Suprapubic skin (tissue), 4 donors: ENCODE results near the gene TIGIT. TPM values are rescaled to one million over a fixed set of nuclear protein-coding genes. Genes with fewer than 3 reads are reported as not detected.

ENCODE experiments used
- DNase-seq, 2 donors: peaks; one replicate each; pipeline ENCODE4 v3.0.0-alpha.2; 2019; ENCODE audit warnings: low spot score in 2 of 2
- H3K27ac ChIP-seq: fragments of 200-600 bp; sonication (generic); one replicate; pipeline ENCODE4 v1.5.1; 2019
- H3K27me3 ChIP-seq: fragments of 200-600 bp; sonication (generic); one replicate; pipeline ENCODE4 v1.5.1; 2019
- H3K36me3 ChIP-seq: fragments of 200-600 bp; sonication (generic); one replicate; pipeline ENCODE4 v1.5.1; 2019
- H3K4me1 ChIP-seq: fragments of 200-600 bp; sonication (generic); one replicate; pipeline ENCODE4 v1.5.1; 2019
- H3K4me3 ChIP-seq: fragments of 200-600 bp; sonication (generic); one replicate; pipeline ENCODE4 v1.5.1; 2019; ENCODE audit warnings: mild to moderate bottlenecking
- H3K9me3 ChIP-seq: fragments of 200-600 bp; sonication (generic); one replicate; pipeline ENCODE4 v1.5.1; 2019
- CTCF ChIP-seq, 2 donors: fragments of 200-600 bp in 1 of 2; fragments of 450-650 bp in 1 of 2; sonication (generic) in 1 of 2; IDR thresholded peaks; one replicate each; pipeline ENCODE4 v1.5.1; 2016 to 2019; ENCODE audit warnings: antibody characterized with exemption in 2 of 2, mild to moderate bottlenecking in 1 of 2, moderate library complexity in 1 of 2
- EP300 ChIP-seq: sonication (generic); formaldehyde crosslinking; IDR thresholded peaks from one replicate; pipeline ENCODE4 v1.6.1; 2017; ENCODE audit warnings: antibody characterized with exemption
- POLR2A ChIP-seq, 2 donors: fragments of 450-650 bp; IDR thresholded peaks; one replicate each; pipeline ENCODE4 v1.6.1; 2017; ENCODE audit warnings: antibody characterized with exemption in 2 of 2, mild to moderate bottlenecking in 2 of 2, moderate library complexity in 2 of 2
- POLR2AphosphoS5 ChIP-seq, 3 donors: sonication (generic); formaldehyde crosslinking; IDR thresholded peaks; one replicate each; pipeline ENCODE4 v1.6.1; 2017; ENCODE audit warnings: antibody characterized with exemption in 3 of 3
- WGBS: methylation state at CpG from one replicate; pipeline ENCODE4 v1.1.5; 2018; 5-methylcytosine and 5-hydroxymethylcytosine counted together
- total RNA-seq, 4 donors: library from RNA; depleted of rRNA; stranded (reverse); fragments of >200 nt; gene quantifications; one replicate each; pipeline ENCODE4 v1.1.0, GENCODE V29; 2016

The TIGIT gene
- total RNA-seq, 4 donors from 2014 or later: 0.30 TPM; not detected in 3

- 90% methylated on average over 3 of the region's 3 CpGs for WGBS
- DNase-seq: no peak
- no peaks in the 10 kb centered on the region for H3K4me1 ChIP-seq
- H3K27me3 ChIP-seq: no peaks in the 10 kb centered on the region
- no peak for TF ChIP-seq POLR2A (IDR thresholded peaks at IDR 0.05)
- TF ChIP-seq EP300: no peak
- no peak for TF ChIP-seq CTCF (IDR thresholded peaks at IDR 0.05)
- no peak for TF ChIP-seq POLR2AphosphoS5 (IDR thresholded peaks at IDR 0.05)
- no peak overlapping the region for H3K4me3 ChIP-seq
- no peaks in the 10 kb centered on the region for H3K9me3 ChIP-seq
- H3K36me3 ChIP-seq: peaks cover 13% of the 10 kb centered on the region
- H3K27ac ChIP-seq: no peak overlapping the region
Measured at GRCh38 chr3:114336857-114337256, 43.0 kb downstream of the TIGIT start.

DNA sequence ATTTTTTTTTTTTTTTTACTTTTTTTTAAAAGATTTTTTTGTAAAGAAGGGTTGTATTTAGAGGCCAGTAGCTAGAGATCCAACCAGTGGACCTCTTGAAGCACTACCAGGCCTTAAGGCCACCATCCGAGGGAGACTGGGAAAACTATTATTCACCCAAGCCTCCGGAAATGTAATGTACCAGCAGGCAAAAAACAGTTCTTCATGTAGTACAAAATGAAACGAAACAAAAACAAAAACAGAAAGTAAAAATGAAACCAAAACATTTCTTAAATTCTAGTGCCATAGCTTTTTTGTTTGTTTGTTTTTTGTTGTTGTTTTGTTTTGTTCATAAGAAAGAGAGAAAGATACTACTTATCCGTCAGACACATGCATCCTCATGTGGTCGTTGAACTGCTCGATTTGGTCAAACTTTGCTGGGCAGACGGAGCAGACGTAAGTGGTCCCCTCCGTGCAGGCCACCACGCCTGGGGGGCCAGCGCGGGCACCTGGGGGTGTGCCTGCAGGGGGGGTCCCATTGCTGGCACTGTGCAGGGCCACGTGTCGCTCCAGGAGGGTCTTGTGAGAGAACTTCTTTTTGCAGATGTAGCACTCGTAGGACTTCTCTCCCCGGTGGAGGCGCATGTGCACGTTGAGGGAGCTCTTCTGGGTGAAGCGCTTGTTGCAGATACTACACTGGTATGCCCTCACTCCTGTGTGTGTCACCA, 45.0 kb downstream of the TIGIT start:
- no peak for DNase-seq
- Histone ChIP-seq H3K4me3 (no peak overlapping the region), H3K36me3 (peaks cover 13% of the 10 kb centered on the region), H3K4me1 (no peaks in the 10 kb centered on the region), H3K9me3 (no peaks in the 10 kb centered on the region), H3K27me3 (no peaks in the 10 kb centered on the region), H3K27ac (no peak overlapping the region)
- TF ChIP-seq POLR2A (IDR thresholded peaks at IDR 0.05) (no peak), POLR2AphosphoS5 (IDR thresholded peaks at IDR 0.05) (no peak), CTCF (IDR thresholded peaks at IDR 0.05) (no peak), EP300 (no peak)
- 91% methylated on average over 19 of the region's 19 CpGs for WGBS

GRCh38 chr3:114344492-114344891, 50.7 kb downstream of the TIGIT start:
- H3K9me3 ChIP-seq: no peaks in the 10 kb centered on the region
- 84% methylated on average over 1 of the region's 1 CpG for WGBS
- H3K4me3 ChIP-seq: no peak overlapping the region
- no peak for DNase-seq
- no peak overlapping the region for H3K27ac ChIP-seq
- no peaks in the 10 kb centered on the region for H3K4me1 ChIP-seq
- TF ChIP-seq POLR2AphosphoS5 (IDR thresholded peaks at IDR 0.05): no peak
- TF ChIP-seq EP300: no peak
- TF ChIP-seq CTCF (IDR thresholded peaks at IDR 0.05): no peak
- TF ChIP-seq POLR2A (IDR thresholded peaks at IDR 0.05): no peak
- no peaks in the 10 kb centered on the region for H3K27me3 ChIP-seq
- H3K36me3 ChIP-seq: peaks cover 10% of the 10 kb centered on the region

- DNase-seq: no peak
- H3K27ac ChIP-seq: no peak overlapping the region
- H3K27me3 ChIP-seq: no peaks in the 10 kb centered on the region
- TF ChIP-seq CTCF (IDR thresholded peaks at IDR 0.05) (no peak), POLR2A (IDR thresholded peaks at IDR 0.05) (no peak), POLR2AphosphoS5 (IDR thresholded peaks at IDR 0.05) (no peak), EP300 (no peak)
- peaks cover 33% of the 10 kb centered on the region for H3K36me3 ChIP-seq
- no peaks in the 10 kb centered on the region for H3K4me1 ChIP-seq
- no peaks in the 10 kb centered on the region for H3K9me3 ChIP-seq
- WGBS: 93% methylated on average over 10 of the region's 12 CpGs
- H3K4me3 ChIP-seq: no peak overlapping the region
Measured at GRCh38 chr3:114350271-114350670, 56.4 kb downstream of the TIGIT start.

GRCh38 chr3:114350690-114351089, 56.9 kb downstream of the TIGIT start:
- no peaks in the 10 kb centered on the region for H3K4me1 ChIP-seq
- no peak overlapping the region for H3K27ac ChIP-seq
- H3K27me3 ChIP-seq: no peaks in the 10 kb centered on the region
- no peaks in the 10 kb centered on the region for H3K9me3 ChIP-seq
- 98% methylated on average over 21 of the region's 24 CpGs for WGBS
- H3K4me3 ChIP-seq: no peak overlapping the region
- DNase-seq: no peak
- H3K36me3 ChIP-seq: peaks cover 33% of the 10 kb centered on the region
- TF ChIP-seq CTCF (IDR thresholded peaks at IDR 0.05) (no peak), POLR2AphosphoS5 (IDR thresholded peaks at IDR 0.05) (no peak), POLR2A (IDR thresholded peaks at IDR 0.05) (no peak), EP300 (no peak)
